HG02870 (cell line): ENCODE measurements around the gene LRIT3.
A peak's percentile ranks its signal among the peaks of the same experiment; 100 is the strongest.
"Not testable (repeated sequence)": the region's sequence is repeated elsewhere in the genome, so short reads cannot be mapped to it uniquely, and the experiment has no call there.

Experiments used
- ATAC-seq: cut with Tn5 transposase; IDR thresholded peaks from one replicate; pipeline ENCODE4 v1.9.1; 2021; ENCODE audit warnings: mild to moderate bottlenecking, moderate library complexity; ENCODE audit not compliant: unreplicated experiment

Gene LRIT3

DNA sequence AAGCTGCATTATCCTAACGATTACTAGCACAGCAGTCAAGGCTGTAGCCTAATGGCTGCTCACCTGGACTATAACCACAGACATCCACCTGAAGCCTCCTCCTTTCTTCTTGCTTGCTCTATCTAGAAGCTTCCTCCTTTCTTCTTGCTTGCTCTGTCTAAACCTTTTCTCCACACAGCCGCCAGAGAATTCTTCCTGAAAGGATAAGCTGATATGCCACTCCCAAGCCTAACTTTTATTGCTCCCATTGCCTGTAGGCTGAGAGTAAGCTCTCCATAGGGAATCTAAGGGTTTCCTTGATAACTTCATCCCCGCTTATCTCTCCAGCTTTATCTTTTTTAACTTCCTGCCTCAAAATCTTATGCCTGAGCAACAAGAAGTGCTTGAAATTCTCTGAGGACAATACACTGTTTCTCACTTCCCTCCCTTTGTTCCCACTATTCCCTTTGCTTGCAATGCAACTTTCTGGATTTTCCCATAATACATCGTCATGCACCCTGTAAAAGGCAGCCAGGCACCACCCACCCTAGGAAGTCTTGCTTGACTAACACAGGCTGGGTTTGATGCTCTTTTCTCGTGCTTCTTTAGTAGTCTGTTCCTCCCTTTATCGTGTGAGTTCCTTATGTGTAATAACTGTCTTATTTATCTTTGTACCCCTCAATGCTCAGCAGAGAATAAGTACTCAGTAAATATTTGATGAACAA is 1.4 kb upstream of the LRIT3 start:
- ATAC-seq = no peak

DNA sequence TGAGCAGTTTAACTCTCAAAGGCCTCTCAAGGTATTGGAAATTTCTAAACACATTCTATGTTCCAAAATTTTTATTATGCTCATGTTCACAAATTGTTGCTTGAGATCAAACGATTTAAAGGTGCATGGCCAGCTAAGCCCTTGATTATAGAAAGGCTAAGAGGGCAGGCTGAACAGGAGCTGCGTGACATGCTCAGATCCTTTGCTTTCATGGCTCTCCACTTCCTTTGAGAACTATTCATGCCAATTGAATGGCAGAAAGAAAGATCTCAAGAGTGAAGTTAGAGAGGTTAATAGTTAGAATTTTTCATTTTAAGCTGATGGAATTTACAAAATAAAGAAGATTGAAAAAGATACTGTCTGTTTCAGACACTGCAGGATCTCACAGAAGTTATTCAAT is 594 bp downstream of the LRIT3 start:
- no peak for ATAC-seq

DNA sequence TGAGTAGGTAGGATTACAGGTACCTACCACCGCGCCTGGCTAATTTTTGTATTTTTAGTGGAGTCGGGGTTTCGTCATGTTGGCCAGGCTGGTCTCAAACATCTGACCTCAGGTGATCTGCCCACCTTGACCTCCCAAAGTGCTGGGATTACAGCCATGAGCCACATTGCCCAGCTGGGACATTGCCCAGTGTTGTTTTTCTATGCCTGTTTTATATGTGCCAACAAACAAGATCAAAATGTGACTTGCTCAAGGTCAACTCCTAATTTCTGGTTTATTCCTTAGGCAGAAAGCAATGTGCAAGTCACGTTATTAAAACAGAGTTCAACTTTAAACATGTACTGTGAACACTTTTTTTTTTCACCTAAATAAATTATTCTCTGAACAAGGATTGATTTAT is 2.7 kb downstream of the LRIT3 start:
- ATAC-seq = no peak

DNA sequence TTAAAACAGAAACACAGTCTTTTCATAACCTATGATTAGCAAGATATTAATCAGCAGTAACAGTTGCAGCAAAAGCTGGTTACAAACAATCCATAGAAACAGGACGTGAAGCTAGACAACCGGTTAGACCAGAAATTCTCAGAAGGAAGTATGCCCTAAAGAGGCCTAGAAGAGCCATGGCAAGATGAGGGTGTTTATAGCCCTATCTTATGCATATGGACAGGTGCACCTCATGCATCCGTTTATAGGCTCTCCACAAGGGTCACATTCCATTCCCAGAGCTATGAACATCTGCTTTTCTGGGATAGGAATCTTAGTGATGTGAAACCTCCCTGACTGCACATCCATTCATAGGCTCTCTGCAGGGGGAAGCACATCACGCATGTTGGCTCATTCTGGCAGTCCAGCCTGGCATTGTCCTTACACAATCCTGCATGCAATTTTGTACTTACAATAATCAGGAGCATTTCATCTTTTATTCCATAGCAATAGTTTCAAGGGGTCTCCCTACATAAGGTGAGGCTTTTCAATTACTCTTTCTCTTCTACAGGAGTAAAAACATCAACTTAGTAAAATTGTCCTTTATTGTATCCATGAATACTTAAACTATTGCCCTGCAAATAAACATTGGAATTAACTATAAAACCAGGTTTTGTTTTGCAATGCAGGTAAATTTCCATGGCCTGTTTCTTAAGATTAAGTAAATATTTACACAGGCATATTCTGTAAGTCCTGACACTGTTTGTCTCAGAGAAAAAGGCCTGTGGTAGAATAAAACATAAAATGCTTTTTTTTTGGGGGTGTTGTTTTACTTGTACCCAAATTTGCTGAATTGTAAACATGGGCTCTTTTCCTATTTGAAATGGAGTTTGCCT is 11.8 kb downstream of the LRIT3 start:
- not testable (repeated sequence) for ATAC-seq

DNA sequence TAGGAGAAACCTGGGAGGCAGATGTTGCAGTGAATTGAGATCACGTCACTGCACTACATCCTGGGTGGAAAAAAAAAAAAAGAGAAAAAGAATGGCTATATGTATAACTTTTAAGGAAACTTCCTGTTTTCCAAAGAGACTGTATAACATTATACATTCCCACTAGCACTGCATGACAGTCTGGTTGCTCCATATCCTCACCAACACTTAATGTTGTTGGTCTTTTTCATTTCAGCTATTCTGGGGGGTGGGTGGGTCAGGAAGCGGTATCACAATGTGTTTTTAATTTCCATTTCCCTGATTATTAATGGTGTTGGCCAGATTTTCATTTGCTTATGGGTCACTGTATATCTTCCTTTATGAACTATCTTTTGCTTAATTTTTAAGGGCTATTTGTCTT is 13.4 kb downstream of the LRIT3 start:
- ATAC-seq = no peak

DNA sequence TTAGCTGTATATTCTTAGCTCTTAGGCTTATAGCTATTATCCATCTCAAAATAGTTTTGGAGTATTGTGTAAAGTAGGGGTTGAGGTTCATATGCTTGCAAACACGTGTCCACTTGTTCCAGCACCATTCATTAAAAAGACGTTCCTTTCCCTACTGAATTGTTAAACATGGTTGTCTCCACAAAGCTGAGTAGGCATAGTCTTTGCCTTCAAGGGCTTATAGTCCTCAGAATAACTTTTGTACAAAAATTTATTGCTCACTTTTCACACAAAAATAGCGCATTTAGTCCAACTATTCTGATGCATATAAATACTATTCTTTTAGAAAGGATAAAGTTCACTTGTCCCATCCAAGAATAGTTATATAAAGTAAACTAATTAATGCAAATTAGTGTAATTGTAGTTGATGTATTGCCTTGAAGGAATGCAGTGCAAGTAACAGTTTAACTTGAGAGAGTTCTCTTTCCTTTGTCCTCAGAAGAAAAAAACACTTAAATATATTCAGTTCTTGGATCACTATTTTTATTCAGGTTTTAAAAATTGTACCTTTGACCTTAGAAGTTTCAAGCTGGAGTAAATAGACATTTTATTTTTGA is 14.1 kb downstream of the LRIT3 start:
- no peak for ATAC-seq

DNA sequence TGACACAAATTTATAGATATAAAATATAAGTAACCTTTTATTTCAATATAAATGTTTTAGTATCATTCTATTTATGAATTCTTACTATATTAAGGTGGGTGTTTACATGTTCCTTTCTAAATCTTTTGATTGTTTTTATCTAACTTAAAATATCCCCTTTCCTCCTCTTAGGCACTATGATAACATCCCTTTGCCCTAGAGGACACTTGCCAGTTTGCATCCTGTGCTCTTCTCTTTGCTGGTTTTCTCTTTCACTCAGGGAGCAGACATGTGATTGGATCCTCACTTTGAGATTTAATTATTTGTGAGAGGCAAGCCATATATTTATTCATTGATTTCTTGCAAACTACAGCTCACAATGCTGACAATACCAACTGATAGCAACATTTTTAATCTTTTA is 16.2 kb downstream of the LRIT3 start:
- no peak for ATAC-seq

DNA sequence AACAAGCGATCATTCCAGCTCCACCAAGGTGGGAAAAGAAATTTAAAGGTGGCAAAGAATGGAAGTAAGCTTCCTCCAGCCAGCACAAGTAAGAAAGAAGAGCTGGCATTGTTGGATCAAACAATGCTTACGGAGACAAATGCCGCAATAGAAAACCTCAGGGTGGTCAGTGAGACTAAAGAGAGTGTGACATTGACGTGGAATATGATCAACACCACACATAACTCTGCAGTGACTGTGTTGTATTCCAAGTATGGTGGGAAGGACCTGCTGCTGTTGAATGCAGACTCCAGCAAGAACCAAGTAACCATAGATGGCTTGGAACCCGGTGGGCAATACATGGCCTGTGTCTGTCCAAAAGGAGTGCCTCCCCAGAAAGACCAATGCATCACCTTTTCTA is 22.2 kb downstream of the LRIT3 start:
- ATAC-seq = no peak

DNA sequence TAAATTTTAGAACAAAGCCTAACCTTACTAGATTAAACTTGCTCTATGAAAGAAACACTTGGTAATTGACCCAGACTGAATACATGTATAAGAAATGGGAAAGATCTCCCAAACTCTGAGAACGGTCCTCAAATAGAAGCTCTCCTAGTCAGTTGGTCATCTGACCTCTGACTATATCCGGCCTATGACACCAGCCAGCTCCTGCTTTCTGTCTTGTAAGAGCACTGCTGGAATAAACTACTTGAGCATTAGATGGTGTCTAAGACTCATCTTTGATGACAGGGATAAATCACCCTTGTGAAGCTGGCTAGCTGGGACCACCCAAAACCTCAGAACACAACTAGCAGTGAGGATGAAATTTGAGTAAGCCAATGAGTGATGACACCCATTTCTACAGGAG is 24.2 kb downstream of the LRIT3 start:
- no peak for ATAC-seq

DNA sequence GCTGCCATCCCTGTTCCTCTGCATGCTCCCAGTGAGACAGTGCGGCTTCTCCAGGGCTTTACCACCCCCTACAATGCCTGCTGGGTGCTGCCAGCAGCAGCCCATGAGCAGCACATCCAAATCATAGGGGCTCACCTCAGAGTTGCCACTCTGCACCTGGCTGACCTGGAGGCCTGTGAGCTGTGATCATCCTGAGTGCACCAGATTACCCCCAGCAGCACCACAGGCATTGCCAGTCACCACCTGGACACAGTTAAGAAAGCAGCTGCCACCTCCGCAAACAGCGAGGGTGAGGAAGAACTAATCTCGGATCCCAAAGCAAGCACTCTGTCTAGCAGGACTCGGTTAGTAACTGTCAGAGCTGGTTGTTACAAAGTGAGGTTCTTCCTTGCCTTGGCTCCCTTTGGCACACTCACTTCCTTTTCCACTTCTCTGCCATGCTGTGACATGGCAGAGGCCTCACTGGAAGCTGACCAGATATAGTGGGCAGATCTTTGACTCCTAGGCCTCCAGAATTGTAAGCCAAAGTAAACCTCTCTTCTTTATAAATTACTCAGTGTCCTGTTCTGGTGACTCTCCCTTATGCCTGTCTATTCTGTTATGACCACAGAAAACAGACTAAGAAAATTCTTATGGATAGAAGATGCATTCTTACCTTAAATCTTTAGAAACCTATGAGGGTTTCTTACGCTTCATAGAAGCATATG is 25.2 kb downstream of the LRIT3 start:
- no peak for ATAC-seq

DNA sequence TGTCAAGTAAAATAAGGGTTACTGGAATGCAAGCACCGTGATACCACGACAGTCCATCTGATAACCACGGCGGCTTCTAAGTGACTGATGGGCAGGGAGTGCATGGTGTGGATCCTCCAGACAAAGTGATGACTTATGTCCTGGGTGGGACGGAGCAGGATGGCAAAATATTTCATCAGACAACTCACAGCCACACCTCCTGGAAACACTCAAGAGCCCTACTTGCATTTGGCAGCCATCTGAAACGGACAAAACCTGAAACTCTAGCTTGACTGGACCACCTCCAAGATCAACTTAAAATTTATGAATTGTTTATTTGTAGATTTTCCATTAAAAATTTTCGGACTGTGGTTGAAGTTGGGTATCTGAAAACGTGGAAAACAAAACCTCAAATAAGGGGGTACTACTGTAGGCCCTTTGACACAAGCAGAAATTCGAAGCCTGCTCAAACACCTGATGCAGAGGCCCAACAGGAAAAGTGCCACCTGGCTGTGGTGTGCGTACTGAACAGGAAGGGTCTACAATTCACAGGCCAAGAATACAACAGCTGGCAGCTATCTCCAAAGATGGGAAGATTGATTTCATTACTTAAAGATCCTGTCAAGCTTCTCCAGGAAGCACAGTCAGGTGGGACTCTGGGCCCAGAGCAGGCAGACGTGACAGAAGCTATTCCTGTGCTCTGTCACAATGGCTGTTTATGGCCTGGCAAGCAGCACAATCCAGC is 26.0 kb downstream of the LRIT3 start:
- ATAC-seq = no peak

DNA sequence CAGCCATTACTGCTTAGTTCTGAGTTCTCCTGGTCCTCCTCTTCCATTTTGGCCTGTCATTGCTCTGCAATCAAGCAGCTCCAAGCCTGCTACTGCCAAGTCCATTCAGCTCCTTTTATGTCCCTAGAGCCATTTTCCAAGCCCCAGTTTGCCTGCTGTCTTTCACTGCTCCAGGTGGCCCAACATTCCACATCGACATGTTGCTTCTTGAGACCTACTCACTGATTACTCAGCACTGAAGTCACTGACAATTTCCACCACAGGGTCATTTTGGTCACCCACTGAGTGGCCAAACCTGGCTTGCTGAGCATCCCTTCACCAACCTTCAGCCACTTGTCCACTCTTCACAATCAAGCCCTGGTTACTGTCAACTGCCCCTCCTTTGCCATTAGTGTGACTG is 27.2 kb downstream of the LRIT3 start:
- ATAC-seq = no peak

DNA sequence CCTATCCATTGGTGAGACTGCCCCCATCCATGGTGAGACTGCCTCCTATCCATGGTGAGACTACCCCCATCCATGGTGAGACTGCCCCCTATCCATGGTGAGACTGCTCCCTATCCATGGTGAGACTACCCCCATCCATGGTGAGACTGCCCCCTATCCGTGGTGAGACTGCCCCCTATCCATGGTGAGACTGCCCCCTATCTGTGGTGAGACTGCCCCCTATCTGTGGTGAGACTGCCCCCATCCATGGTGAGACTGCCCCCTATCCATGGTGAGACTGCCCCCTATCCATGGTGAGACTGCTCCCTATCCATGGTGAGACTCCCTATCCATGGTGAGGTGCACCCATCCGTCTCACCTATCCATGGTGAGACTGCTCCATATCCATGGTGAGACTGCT is 27.6 kb downstream of the LRIT3 start:
- not testable (repeated sequence) for ATAC-seq

DNA sequence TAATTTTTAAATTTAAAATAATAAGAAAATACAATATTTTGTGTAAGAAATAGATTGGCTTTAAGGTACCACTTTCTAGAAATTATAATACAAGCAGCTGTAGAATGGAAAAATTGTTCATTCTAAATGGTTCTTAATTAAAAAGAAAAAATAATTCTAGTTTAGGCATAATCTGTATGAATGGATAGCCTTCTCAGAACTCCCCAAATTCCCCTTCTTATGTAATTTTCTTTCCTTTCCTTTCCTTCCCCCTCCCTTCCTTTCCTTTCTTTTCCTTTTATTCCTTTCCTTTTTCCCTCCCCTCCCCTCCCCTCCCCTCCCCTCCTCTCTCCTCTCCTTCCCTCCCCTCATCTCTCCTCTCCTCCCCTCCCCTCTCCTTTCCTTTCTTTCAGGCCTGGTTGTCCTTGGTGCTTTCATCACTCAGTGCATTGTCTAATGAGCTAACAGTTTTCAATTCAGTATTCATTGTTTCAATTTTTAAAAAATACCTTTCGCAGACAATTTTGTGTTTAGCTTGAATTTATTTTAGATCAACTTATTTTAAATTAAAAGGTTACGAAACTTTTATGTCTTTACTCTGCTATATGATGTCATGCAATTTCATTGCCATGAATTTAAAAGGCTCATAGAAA is 28.8 kb downstream of the LRIT3 start:
- no peak for ATAC-seq

DNA sequence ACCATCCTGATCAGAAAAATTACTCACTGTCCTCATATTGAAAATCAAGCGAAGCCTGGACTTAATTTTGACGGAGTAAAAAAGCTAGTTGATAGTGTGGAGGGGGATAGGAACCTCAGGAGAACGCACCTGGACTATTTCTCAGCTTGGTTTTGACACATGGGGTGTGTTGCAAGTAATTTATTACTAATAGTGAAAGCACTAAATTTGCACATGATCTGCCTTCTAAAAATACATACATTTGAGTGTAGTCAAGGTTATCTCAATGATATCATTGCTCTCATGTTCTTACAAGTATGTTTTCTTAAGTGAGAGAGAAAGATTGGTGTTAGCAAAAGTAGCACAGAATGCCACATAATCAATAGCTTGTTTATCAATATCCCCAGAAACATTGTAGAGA is 29.5 kb downstream of the LRIT3 start:
- peak; percentile 93 for ATAC-seq

DNA sequence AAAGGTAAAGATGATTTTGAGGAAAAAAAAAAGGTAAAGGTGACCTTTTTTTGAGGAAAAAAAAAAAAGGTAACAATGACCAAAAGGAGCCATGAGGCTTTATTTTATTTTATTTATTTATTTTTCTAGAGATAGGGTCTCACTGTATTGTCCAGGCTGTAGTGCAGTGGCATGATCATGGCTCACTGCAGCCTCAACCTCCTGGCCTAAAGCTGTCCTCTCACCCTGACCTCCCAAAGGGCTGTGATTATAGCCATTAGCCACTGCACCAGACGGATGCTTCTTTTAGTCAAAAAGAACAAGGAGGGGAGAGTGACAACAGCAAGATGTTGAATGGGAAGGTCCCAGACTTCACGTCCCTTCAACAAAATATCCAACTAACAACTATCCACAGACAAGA is 30.4 kb downstream of the LRIT3 start:
- ATAC-seq = no peak

DNA sequence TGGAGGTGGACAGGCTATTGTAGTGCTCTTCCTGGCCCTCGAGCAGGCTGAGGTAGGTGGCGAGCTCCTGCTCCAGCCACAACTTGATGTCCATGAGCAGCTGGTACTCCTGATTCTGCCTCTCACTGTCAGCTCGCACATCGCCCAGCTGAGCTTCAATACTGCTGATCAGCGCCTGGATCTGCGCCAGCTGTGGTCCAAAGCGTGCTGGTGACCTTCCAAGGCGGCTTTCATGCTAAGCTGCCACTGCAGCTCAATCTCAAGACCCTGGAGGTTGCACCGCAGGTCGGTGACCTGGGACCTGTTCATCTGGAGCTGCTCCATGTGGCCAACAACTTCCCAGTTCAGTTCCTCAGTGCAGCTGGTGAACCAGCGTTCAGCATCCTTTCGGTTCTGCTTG is 31.2 kb downstream of the LRIT3 start:
- no peak for ATAC-seq

DNA sequence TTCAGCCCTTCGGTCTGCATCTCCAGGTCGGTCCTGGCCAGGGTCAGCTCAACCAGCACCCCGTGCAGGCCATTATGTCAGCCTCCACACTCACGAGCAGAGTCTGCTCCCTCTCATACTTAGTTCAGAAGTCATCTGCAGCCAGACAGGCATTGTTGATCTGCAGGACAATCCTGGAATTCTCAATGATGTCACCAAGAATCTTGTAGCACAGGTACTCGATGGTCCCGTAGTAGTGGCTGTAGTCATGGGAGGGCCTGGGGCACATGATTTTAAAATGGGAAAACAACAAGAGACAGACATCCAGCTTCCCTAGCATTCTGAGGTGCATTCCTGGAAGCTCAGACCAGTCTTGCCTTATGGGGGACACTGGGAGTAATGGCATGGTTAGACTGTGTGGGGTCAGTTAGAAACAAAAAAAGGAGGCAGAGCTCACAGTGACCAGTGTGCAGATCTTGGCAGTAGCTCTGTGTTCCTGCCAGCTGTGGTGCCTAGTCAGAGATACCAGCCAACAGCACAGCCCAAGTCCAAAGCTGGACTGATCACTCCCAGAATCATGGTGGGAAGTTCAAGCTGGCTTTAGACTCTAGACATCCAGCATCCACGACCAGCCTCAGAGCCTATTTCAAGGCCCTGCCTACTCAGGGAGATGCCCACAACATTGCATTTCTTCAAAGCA is 31.9 kb downstream of the LRIT3 start:
- ATAC-seq = no peak

DNA sequence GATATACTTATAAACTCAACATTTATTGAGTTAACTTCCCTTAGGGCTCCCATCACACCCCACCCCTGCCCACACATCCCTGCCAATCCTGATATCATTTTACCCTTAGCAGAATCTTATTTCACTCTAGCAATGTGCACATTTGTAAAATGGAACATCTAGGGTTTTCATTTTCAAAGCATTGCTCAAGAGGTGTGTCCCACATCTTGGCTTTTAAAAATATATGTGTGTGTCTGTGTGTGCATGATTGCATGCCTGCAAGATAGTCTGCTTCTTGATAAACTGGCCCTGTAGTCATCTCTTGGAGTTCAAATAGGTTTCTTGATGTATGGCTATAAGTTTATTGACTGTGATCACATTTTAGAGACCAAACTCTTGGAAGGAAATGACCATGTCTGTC is 38.4 kb downstream of the LRIT3 start:
- no peak for ATAC-seq

DNA sequence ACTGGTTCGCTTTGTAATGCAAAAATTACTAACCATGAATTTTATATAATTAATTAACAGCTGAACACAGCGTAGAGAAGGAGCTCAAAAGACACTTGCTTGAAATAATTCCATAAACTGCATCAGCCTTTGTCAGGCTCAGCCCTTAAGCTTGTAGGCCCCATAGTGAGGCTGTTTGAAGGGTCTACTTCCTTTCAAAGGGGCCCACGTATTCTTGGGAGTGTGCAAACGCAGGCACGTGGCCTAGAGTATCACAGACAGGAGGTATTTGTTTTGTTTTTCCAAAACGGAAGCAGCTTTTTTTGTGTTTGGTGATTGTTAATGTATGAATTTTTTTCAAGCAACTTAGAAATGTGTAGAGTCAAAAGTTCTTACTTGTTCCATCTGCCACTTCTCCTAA is 39.2 kb downstream of the LRIT3 start:
- no peak for ATAC-seq
